ENCODE data around the gene RNF212B.

Gene RNF212B

GRCh38 chr14:23296012-23296777 is 58.5 kb downstream of the RNF212B start:
- no peak for DNase-seq (ENCODE audit: low read depth in 2 of 2)

DNA sequence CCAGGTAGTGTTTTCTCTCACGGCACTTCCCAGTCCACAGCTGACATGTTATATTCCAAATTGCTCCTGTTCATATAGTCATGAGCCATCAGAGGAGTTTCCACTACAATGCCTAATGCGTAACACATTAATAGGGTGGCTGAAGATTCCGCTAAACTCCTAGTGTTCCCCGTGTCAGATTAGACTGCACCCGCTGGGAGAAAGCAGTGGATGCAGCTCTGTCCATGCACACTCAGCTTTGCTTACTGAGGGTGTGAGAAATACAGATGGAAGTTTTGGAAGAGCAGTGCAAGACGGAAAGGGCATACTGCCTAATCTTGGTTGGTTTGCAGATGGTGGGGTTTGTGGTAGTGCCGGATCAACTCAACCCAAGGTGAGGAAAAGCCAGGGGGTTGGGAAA is 59.4 kb downstream of the RNF212B start:
- DNase-seq (ENCODE audit: low read depth in 2 of 2), result no peak

DNA sequence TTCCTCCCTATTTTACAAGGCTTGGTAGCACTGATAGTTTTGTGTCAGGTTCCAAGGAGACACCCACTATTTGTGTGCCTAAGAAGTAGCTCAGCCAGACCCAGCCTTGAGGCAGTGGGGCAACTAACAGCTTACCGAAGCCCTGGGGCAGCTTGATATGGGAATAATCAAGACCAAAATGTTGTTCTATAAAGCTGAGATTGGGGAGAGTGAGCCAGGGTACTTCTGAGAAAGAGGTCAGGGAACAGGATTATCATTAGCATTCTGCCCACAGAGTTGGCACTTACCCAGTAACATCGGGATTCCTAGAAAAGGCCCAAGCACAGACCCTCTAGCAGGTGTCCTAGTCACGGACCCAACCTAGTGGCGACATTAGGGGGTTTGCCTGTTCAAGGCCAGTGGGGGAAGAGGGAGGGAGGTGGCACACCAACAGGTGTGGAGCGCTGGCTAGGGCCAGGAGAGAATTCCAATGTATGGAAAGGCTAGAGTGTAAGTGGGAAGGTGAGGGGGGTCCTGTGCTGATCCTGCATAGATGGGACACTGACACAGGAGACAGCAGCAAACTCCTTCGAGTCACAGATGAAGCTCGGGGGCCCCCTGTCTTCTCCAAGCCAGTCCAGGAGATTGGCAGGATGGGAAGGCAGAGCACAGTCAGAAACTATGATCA is 60.0 kb downstream of the RNF212B start:
- no peak for DNase-seq (ENCODE audit: low read depth in 2 of 2)

DNA sequence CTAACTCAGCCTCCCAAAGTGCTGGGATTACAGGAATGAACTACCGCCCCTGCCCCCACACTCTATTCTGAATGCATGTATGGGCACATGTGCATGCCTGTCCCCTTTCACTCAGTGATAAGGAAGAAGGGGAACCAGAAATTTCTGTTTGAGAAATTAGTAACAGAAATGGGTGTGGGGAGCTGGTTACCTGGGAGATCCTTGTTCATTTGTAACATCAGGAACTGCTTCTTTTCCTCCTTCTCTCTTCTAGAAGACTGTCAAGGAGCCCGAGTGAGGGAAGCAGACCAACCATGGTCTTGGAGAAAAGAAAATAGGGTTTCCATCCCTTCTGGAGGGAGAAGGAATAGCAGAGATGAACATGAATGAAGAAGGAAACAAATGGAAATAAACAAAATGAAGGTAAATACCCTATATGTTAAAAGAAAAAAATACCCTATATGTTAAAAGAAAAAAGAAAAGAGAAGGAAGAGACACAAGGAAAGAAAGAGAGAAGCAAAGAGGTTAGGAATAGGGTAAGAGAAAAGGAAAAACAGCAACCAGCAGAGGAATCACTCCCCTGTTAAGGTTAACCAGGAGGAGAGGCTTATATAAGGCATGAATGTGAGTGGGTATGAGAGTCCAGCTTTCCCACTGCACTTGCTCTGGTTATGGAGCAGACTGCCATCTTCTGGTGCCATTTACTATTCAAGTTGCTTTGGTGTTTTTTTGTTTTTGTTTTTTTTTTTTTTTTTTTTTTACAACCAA is 61.6 kb downstream of the RNF212B start:
- DNase-seq (ENCODE audit: low read depth in 2 of 2), result no peak

- DNase-seq (ENCODE audit: low read depth in 2 of 2), result no peak
Measured at GRCh38 chr14:23299986-23300686, 62.4 kb downstream of the RNF212B start.

- no peak for DNase-seq (ENCODE audit: low read depth in 2 of 2)
Measured at GRCh38 chr14:23300687-23301223, 63.0 kb downstream of the RNF212B start.

- DNase-seq (ENCODE audit: low read depth in 2 of 2), result peak; percentile 93 to 96
Measured at GRCh38 chr14:23301288-23301968, 63.7 kb downstream of the RNF212B start.

GRCh38 chr14:23301969-23302289 is 64.2 kb downstream of the RNF212B start:
- DNase-seq (ENCODE audit: low read depth in 2 of 2), result no peak

DNA sequence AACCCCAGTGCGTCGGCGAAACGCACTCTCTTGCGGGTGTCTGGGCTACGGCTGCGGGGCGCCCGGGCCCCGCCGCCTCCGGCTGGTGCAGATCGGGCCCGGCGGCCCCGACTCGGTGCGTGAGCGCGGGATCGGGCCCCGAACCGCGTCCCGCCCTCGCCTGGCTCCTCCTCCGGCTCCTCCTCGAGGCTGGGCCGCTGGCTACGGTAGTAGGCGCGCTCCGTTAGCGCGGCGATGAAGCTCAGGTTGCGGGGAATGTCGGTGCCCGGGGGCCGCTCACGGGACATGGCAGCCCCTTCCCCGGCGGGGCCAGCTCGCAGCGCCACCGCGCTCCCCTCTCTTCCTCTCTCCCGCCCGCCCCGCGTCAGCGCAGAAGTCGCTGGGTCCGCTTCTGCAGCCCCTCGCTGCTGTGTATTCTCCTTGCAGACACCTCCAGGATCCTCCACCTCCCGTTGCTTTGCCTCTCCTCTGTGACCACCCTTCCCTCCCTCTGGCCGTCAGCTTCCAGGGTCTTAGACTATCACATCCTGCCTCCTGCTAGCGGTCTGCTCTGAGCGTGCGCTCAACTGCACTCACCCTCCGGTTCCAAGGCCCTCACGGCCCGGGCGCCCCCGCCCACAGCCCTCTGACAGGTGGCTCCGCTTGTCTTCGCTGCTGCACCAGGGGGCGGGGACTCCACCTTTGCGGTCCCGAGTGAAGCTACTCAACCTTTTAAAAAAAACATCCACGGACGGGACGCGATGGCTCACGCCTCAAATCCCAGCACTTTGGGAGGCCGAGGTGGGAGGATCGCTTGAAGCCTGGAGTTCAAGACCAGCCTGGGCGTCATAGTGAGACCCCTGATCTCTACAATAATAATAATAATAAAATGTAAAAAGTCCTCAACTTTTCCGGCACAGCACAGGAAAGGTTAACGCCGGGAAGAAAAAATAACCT is 64.8 kb downstream of the RNF212B start, which contains the start of gene PPP1R3E:
TSS of gene PPP1R3E (minus strand) at position 570 of the 936 bp plus-strand sequence. CDS start at position 287, 283 bp downstream.
- DNase-seq (ENCODE audit: low read depth in 2 of 2), result peak; percentile 84 to 92

GRCh38 chr14:23306412-23307145 is 68.8 kb downstream of the RNF212B start, which contains the start of gene BCL2L2:
BCL2L2 (plus strand) TSS chr14:23306833; CDS start chr14:23307768, 935 bp downstream.
- no peak for DNase-seq (ENCODE audit: low read depth in 2 of 2)

- no peak for DNase-seq (ENCODE audit: low read depth in 2 of 2)
Measured at GRCh38 chr14:23307146-23307530, 69.4 kb downstream of the RNF212B start.

DNA sequence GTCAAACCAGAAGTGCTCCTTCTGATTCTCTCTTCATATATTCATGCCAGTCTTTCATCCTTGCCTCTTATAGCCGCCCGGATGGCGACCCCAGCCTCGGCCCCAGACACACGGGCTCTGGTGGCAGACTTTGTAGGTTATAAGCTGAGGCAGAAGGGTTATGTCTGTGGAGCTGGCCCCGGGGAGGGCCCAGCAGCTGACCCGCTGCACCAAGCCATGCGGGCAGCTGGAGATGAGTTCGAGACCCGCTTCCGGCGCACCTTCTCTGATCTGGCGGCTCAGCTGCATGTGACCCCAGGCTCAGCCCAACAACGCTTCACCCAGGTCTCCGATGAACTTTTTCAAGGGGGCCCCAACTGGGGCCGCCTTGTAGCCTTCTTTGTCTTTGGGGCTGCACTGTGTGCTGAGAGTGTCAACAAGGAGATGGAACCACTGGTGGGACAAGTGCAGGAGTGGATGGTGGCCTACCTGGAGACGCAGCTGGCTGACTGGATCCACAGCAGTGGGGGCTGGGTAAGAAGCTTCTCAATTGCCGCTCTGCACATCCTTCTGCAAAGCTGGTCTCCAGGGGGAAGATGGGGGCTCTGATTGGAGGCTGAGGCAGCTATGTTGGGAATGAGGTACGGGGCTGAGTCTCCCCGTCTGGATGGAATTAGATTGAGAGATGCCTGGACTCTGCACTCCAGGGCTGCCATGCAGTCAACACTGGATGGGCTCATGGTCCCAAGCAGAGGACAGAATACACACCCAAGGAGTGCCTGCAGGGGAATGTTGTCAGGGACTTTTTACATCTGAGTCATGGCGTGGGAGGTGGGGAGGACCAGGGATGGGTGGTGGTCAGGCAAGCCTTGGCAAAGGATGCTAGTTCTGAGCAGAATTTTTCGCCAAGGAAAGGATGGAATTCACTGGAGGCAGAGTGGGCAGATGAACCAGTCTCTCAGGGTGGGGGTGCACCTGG is 70.2 kb downstream of the RNF212B start:
- no peak for DNase-seq (ENCODE audit: low read depth in 2 of 2)

DNA sequence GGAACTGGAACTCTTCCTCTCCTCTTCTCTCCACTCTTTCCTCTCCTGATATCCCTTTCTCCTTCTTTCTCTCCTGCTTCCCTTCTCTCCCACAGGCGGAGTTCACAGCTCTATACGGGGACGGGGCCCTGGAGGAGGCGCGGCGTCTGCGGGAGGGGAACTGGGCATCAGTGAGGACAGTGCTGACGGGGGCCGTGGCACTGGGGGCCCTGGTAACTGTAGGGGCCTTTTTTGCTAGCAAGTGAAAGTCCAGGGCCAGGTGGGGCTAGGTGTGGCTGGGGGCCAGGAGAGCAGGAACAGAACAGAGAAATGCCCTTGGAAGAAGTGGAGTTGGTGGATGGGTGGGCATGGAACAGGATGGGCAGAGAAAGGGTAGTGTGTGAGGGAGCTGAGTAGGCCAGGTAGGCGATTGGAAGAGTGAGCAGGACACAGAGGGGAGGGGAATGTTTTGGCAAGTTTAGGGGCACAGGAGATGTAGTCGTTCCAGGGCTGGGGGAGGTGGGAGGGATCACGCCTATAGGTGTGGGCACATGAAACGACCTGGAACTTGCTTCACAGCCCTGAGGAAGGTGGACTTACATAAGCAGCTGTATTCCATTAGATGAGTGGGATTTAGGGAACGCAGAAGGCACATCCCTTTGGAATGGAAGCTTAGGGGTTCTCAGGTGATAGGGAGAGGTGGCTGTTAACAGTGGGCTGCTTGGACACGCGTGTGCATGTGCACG is 71.1 kb downstream of the RNF212B start:
- DNase-seq (ENCODE audit: low read depth in 2 of 2), result no peak

- no peak for DNase-seq (ENCODE audit: low read depth in 2 of 2)
Measured at GRCh38 chr14:23310546-23310945, 72.8 kb downstream of the RNF212B start.

GRCh38 chr14:23316300-23316699 is 78.6 kb downstream of the RNF212B start:
- DNase-seq (ENCODE audit: low read depth in 2 of 2), result no peak

- DNase-seq (ENCODE audit: low read depth in 2 of 2), result no peak
Measured at GRCh38 chr14:23319746-23320583, 82.2 kb downstream of the RNF212B start.
